ENCODE data around the gene NOVA2.

DNA sequence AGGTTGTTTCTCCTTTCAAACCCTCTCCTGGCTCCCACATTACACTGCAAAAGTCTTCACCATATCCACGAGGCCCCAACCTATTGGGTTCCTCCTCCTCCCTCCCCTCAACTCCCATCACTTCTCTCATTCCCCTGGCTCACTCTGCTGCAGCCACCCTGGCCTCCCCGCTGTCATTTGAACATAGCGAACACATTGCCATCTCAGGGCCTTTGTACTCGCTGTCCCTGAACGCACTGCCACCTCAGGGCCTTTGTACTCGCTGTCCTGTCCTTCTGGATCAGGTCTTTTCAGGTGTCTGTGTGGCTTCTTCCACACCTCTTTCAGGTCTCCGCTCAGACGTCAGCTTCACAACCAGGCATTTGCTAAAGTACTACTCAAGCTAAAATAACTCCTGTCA is 23.3 kb upstream of the NOVA2 start:
- no peak for TF ChIP-seq EP300 (IDR thresholded peaks at IDR 0.05; ENCODE audit: low read depth)
- TF ChIP-seq CTCF (IDR thresholded peaks at IDR 0.05): no peak
- no peak for TF ChIP-seq POLR2AphosphoS5 (IDR thresholded peaks at IDR 0.05)

Data from transverse colon (tissue), 4 donors.